OCI-LY7 (cell line): Measurements from ENCODE around the gene SULF2. TPM values are rescaled to one million over a fixed set of nuclear protein-coding genes. Genes with fewer than 3 reads are reported as not detected.
A peak's percentile ranks its signal among the peaks of the same experiment; 100 is the strongest.

Experiments
- BruUV-seq: library from RNA; stranded (reverse); fragments of 400-500 nt; replicated peaks from 2 replicates; lab custom pipeline; 2021; lab: Mats Ljungman, UMichigan
- CTCF ChIA-PET: fragments of 300-600 bp; sonication (Branson Sonifier 250); formaldehyde crosslinking; loops from one replicate; lab custom pipeline; 2022; ENCODE audit warnings: antibody characterized with exemption; ENCODE audit not compliant: unreplicated experiment; lab: Charles Lee
- POLR2A ChIA-PET: fragments of 300-600 bp; sonication (Branson Sonifier 250); formaldehyde crosslinking; loops from one replicate; lab custom pipeline; 2022; ENCODE audit warnings: antibody characterized with exemption; lab: Charles Lee
- DNase-seq: peaks from one replicate; pipeline ENCODE4 v3.0.0-alpha.2; 2015; ENCODE audit warnings: low spot score
- H2AFZ ChIP-seq: fragments of 200-600 bp; sonication (generic), shearing (Covaris generic); 2 replicates; pipeline ENCODE4 v1.6.1; 2014; ENCODE audit warnings: mild to moderate bottlenecking, antibody characterized with exemption, low read length, moderate library complexity
- H3K27ac ChIP-seq: fragments of 200-600 bp; sonication (generic); 2 replicates; pipeline ENCODE4 v1.5.1; 2014; ENCODE audit warnings: mixed run types, low read depth, mild to moderate bottlenecking, moderate library complexity, low read length, inconsistent platforms; ENCODE audit not compliant: poor library complexity, severe bottlenecking
- H3K36me3 ChIP-seq: fragments of 200-600 bp; sonication (generic); 2 replicates; pipeline ENCODE4 v1.6.1; 2014; ENCODE audit warnings: mild to moderate bottlenecking, antibody characterized with exemption, low read length, moderate library complexity, mixed read lengths; ENCODE audit not compliant: insufficient read depth
- H3K4me1 ChIP-seq: fragments of 200-600 bp; sonication (generic); 2 replicates; pipeline ENCODE4 v1.5.1; 2014; ENCODE audit warnings: mild to moderate bottlenecking, low read length; ENCODE audit not compliant: insufficient read depth, poor library complexity, severe bottlenecking
- H3K4me2 ChIP-seq: fragments of 200-600 bp; sonication (generic); 2 replicates; pipeline ENCODE4 v1.6.1; 2014; ENCODE audit warnings: mild to moderate bottlenecking, low read length
- H3K4me3 ChIP-seq: fragments of 200-600 bp; sonication (generic); 2 replicates; pipeline ENCODE4 v1.5.1; 2014; ENCODE audit warnings: mild to moderate bottlenecking, low read depth, low read length; ENCODE audit not compliant: poor library complexity, severe bottlenecking
- H3K79me2 ChIP-seq: fragments of 200-600 bp; sonication (generic); 2 replicates; pipeline ENCODE4 v1.6.1; 2016; ENCODE audit warnings: low read depth, mild to moderate bottlenecking, low read length, moderate library complexity, mixed read lengths; ENCODE audit not compliant: insufficient read depth
- H3K9me2 ChIP-seq: fragments of 200-600 bp; sonication (generic); 2 replicates; pipeline ENCODE4 v1.6.1; 2016; ENCODE audit warnings: mild to moderate bottlenecking, low read length, mixed read lengths; ENCODE audit not compliant: insufficient read depth
- H3K9me3 ChIP-seq: fragments of 200-600 bp; sonication (generic); 2 replicates; pipeline ENCODE4 v1.6.1; 2014; ENCODE audit warnings: mild to moderate bottlenecking, mixed run types, low read length, mixed read lengths
- H4K20me1 ChIP-seq: fragments of 200-600 bp; sonication (generic); 2 replicates; pipeline ENCODE4 v1.6.1; 2014; ENCODE audit warnings: mild to moderate bottlenecking, antibody characterized with exemption, low read length, moderate library complexity, mixed read lengths; ENCODE audit not compliant: insufficient read depth
- EZH2phosphoT487 ChIP-seq: fragments of 200-600 bp; sonication (generic); IDR thresholded peaks from 2 replicates; pipeline ENCODE4 v1.6.1; 2018; ENCODE audit warnings: low read depth, borderline replicate concordance, mild to moderate bottlenecking, mixed run types, antibody characterized with exemption, low read length, moderate library complexity, mixed read lengths
- intact Hi-C: fragments of 100-400 bp; cut with micrococcal nuclease; formaldehyde crosslinking; loops from one replicate; pipeline ENCODE4 v1.10.0; 2022; ENCODE audit not compliant: unreplicated experiment
- total RNA-seq, 2 experiments: library from RNA; depleted of rRNA in 1 of 2; stranded (reverse); fragments of >200 nt in 1 of 2; shearing (Covaris generic) in 1 of 2; gene quantifications; 2 replicates each; pipeline ENCODE4 v1.2.3, GENCODE V29; 2014 to 2022
- TF ChIP-seq, protein P1 (sequence below): fragments of 200-600 bp; sonication (generic); conservative IDR thresholded peaks from 2 replicates; pipeline ENCODE4 v1.5.1; 2014; ENCODE audit warnings: mild to moderate bottlenecking, antibody characterized with exemption, low read length, moderate library complexity, mixed read lengths

SULF2 gene
- total RNA-seq, 2 experiments from 2014 or later, result 0.03 to 0.51 TPM

- TF ChIP-seq EZH2phosphoT487, result no peak
- TF ChIP-seq, protein P1, sequence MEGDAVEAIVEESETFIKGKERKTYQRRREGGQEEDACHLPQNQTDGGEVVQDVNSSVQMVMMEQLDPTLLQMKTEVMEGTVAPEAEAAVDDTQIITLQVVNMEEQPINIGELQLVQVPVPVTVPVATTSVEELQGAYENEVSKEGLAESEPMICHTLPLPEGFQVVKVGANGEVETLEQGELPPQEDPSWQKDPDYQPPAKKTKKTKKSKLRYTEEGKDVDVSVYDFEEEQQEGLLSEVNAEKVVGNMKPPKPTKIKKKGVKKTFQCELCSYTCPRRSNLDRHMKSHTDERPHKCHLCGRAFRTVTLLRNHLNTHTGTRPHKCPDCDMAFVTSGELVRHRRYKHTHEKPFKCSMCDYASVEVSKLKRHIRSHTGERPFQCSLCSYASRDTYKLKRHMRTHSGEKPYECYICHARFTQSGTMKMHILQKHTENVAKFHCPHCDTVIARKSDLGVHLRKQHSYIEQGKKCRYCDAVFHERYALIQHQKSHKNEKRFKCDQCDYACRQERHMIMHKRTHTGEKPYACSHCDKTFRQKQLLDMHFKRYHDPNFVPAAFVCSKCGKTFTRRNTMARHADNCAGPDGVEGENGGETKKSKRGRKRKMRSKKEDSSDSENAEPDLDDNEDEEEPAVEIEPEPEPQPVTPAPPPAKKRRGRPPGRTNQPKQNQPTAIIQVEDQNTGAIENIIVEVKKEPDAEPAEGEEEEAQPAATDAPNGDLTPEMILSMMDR, result no peak
- no peaks in the 10 kb centered on the region for H3K9me2 ChIP-seq
- no peak overlapping the region for H3K4me2 ChIP-seq
- no peaks in the 10 kb centered on the region for H4K20me1 ChIP-seq
- intact Hi-C loops, result loop anchor here (2.0 kb wide), 1 partner anchor 252 kb away; no protein-coding TSS in a partner anchor
- H3K27ac ChIP-seq, result no peak overlapping the region
- BruUV-seq, result no TSS peak
- no peaks in the 10 kb centered on the region for H3K36me3 ChIP-seq
- ChIA-PET CTCF (interaction anchor here (0.6 to 0.9 kb wide), 2 partner anchors 32 to 45 kb away, joined by 3 to 4 read pairs; no protein-coding TSS in a partner anchor), POLR2A (interaction anchor here (0.7 to 1.6 kb wide), 2 partner anchors 252 to 512 kb away, joined by 3 read pairs; no protein-coding TSS in a partner anchor)
- no peak overlapping the region for H3K4me3 ChIP-seq
- peaks cover 34% of the 10 kb centered on the region for H3K4me1 ChIP-seq
- H3K9me3 ChIP-seq, result no peaks in the 10 kb centered on the region
- DNase-seq, result no peak
- no peaks in the 10 kb centered on the region for H3K79me2 ChIP-seq
- H2AFZ ChIP-seq, result 0 out of 2 replicates have a peak overlapping the region, but pooled peaks have one; percentile 85
These were observed 60.9 kb downstream of the SULF2 start for GRCh38 chr20:47724396-47724795.

DNA sequence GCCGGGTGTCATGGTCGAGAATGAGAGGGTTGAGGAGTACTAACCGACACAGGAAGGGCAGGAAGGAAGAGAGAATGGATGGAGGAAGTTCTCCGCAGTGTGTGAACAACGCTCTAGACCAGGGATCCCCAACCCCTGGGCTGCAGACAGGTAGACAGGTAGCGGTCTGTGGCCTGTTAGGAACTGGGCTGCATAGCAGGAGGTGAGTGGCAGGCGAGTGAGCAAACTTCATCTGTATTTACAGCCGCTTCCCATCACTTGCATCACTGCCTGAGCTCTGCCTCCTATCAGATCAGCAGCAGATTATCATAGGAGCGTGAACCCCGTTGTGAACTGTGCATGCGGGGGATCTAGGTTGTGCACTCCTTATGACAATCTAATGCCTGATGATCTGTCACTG is 62.0 kb downstream of the SULF2 start:
- no peaks in the 10 kb centered on the region for H4K20me1 ChIP-seq
- H3K27ac ChIP-seq, result no peak overlapping the region
- ChIA-PET CTCF (no interaction called here), POLR2A (no interaction called here)
- no peak overlapping the region for H3K4me2 ChIP-seq
- intact Hi-C loops, result no loop called here
- no peak overlapping the region for H2AFZ ChIP-seq
- H3K79me2 ChIP-seq, result no peaks in the 10 kb centered on the region
- no peaks in the 10 kb centered on the region for H3K9me3 ChIP-seq
- no peaks in the 10 kb centered on the region for H3K36me3 ChIP-seq
- no peak for DNase-seq
- peaks cover 33% of the 10 kb centered on the region for H3K4me1 ChIP-seq
- no peaks in the 10 kb centered on the region for H3K9me2 ChIP-seq
- no TSS peak for BruUV-seq
- no peak overlapping the region for H3K4me3 ChIP-seq
- TF ChIP-seq, protein P1, result no peak
- no peak for TF ChIP-seq EZH2phosphoT487

GRCh38 chr20:47720636-47721427 is 64.4 kb downstream of the SULF2 start:
- H3K9me2 ChIP-seq, result no peaks in the 10 kb centered on the region
- no peaks in the 10 kb centered on the region for H3K79me2 ChIP-seq
- H2AFZ ChIP-seq, result no peak overlapping the region
- DNase-seq, result no peak
- H3K4me1 ChIP-seq, result peaks cover 10% of the 10 kb centered on the region
- no peak overlapping the region for H3K4me2 ChIP-seq
- no peaks in the 10 kb centered on the region for H3K9me3 ChIP-seq
- H3K36me3 ChIP-seq, result no peaks in the 10 kb centered on the region
- no peak overlapping the region for H3K4me3 ChIP-seq
- intact Hi-C loops, result no loop called here
- ChIA-PET POLR2A (interaction anchor here (0.7 kb wide), 1 partner anchor 309 kb away, joined by 3 read pairs; no protein-coding TSS in a partner anchor), CTCF (no interaction called here)
- no TSS peak for BruUV-seq
- TF ChIP-seq, protein P1, result no peak
- no peak for TF ChIP-seq EZH2phosphoT487
- no peaks in the 10 kb centered on the region for H4K20me1 ChIP-seq
- H3K27ac ChIP-seq, result no peak overlapping the region
